ENCODE measurements around the gene TSPAN18.

DNA sequence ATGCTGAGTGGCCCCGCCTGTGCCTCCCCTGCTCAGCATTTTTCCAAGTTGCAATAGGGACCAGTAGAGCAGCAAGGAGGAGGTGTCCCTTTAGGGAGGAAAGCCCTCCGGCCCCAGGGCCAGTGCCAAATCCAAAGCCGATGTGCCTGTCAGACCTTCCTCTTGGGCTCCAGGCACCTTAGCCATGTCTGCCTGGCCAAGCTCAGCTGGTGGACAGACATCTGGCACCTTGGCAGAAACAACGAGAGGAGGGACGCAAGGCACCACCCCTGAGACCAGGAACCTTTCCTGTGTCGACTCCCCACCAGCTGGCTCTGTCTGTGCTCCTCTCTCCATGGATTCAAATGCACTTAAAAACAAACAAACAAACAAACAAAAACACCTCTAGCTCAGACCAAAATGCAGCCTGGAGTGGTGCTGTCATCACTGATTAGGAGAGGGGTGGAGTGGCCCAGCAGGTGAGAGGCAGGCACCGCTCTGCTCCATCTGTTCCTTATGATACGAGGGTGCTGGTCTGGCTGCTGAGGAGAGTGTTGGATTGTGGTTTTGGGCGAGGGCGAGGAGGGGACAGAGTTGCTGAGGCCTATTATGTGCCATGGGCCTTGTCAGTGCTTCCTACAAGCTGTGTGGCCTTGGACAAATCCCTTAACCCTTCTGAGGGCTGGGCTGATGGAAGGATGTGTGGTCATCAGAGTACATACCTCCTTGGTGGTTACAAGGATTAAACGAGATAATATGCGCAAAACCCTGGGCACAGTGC, 177.7 kb downstream of the TSPAN18 start:
- TF ChIP-seq JUND (IDR thresholded peaks at IDR 0.05) (no peak), TAF1 (IDR thresholded peaks at IDR 0.05; ENCODE audit: borderline replicate concordance, low read depth, low read length) (no peak), CTCF (IDR thresholded peaks at IDR 0.05) (no peak), POLR2AphosphoS5 (IDR thresholded peaks at IDR 0.05; ENCODE audit: low read depth, low read length) (no peak), SIN3A (IDR thresholded peaks at IDR 0.05; ENCODE audit: borderline replicate concordance, low read depth, low read length) (no peak), GATA2 (CRISPR knock-in tag; IDR thresholded peaks at IDR 0.05) (no peak), YY1 (IDR thresholded peaks at IDR 0.05; ENCODE audit: low read depth) (no peak), EP300 (IDR thresholded peaks at IDR 0.05; ENCODE audit: borderline replicate concordance in 1 of 2, low read depth in 1 of 2, low read length in 1 of 2) (no peak), FOXM1 (IDR thresholded peaks at IDR 0.05; ENCODE audit: low read depth) (no peak)
- TF ChIP-seq, protein P1, sequence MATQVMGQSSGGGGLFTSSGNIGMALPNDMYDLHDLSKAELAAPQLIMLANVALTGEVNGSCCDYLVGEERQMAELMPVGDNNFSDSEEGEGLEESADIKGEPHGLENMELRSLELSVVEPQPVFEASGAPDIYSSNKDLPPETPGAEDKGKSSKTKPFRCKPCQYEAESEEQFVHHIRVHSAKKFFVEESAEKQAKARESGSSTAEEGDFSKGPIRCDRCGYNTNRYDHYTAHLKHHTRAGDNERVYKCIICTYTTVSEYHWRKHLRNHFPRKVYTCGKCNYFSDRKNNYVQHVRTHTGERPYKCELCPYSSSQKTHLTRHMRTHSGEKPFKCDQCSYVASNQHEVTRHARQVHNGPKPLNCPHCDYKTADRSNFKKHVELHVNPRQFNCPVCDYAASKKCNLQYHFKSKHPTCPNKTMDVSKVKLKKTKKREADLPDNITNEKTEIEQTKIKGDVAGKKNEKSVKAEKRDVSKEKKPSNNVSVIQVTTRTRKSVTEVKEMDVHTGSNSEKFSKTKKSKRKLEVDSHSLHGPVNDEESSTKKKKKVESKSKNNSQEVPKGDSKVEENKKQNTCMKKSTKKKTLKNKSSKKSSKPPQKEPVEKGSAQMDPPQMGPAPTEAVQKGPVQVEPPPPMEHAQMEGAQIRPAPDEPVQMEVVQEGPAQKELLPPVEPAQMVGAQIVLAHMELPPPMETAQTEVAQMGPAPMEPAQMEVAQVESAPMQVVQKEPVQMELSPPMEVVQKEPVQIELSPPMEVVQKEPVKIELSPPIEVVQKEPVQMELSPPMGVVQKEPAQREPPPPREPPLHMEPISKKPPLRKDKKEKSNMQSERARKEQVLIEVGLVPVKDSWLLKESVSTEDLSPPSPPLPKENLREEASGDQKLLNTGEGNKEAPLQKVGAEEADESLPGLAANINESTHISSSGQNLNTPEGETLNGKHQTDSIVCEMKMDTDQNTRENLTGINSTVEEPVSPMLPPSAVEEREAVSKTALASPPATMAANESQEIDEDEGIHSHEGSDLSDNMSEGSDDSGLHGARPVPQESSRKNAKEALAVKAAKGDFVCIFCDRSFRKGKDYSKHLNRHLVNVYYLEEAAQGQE (IDR thresholded peaks at IDR 0.05; ENCODE audit: low read depth, low read length), result no peak
